ENCODE data around the gene SIGLEC8.
A peak's percentile ranks its signal among the peaks of the same experiment; 100 is the strongest.
"Not testable (repeated sequence)": the region's sequence is repeated elsewhere in the genome, so short reads cannot be mapped to it uniquely, and the experiment has no call there.

SIGLEC8 gene

GRCh38 chr19:51448411-51449016 is 9.7 kb downstream of the SIGLEC8 start:
- Histone ChIP-seq H3K4me1 (ENCODE audit: control insufficient read depth, insufficient read depth, low read length, poor library complexity, severe bottlenecking) (peaks cover 4% of the 10 kb centered on the region), H3K4me3 (ENCODE audit: insufficient read depth, low read depth, low read length, poor library complexity, severe bottlenecking) (no peak overlapping the region), H3K27me3 (replicated peaks; ENCODE audit: control insufficient read depth, insufficient read depth, low read length, poor library complexity, severe bottlenecking) (no peaks in the 10 kb centered on the region), H3K27ac (ENCODE audit: insufficient read depth, low read length, poor library complexity, severe bottlenecking) (no peak overlapping the region), H3K36me3 (ENCODE audit: control insufficient read depth, insufficient read depth, low read length) (no peaks in the 10 kb centered on the region), H3K9me3 (ENCODE audit: control insufficient read depth, low read length) (no peaks in the 10 kb centered on the region)
- no peak for DNase-seq

GRCh38 chr19:51448011-51448410 is 10.2 kb downstream of the SIGLEC8 start:
- Histone ChIP-seq H3K4me3 (ENCODE audit: insufficient read depth, low read depth, low read length, poor library complexity, severe bottlenecking) (no peak overlapping the region), H3K4me1 (ENCODE audit: control insufficient read depth, insufficient read depth, low read length, poor library complexity, severe bottlenecking) (peaks cover 4% of the 10 kb centered on the region), H3K27me3 (replicated peaks; ENCODE audit: control insufficient read depth, insufficient read depth, low read length, poor library complexity, severe bottlenecking) (no peaks in the 10 kb centered on the region), H3K27ac (ENCODE audit: insufficient read depth, low read length, poor library complexity, severe bottlenecking) (no peak overlapping the region), H3K9me3 (ENCODE audit: control insufficient read depth, low read length) (no peaks in the 10 kb centered on the region), H3K36me3 (ENCODE audit: control insufficient read depth, insufficient read depth, low read length) (no peaks in the 10 kb centered on the region)
- no peak for DNase-seq

GRCh38 chr19:51447510-51447909 is 10.7 kb downstream of the SIGLEC8 start:
- H3K4me3 ChIP-seq (ENCODE audit: insufficient read depth, low read depth, low read length, poor library complexity, severe bottlenecking); H3K36me3 ChIP-seq (ENCODE audit: control insufficient read depth, insufficient read depth, low read length); H3K27ac ChIP-seq (ENCODE audit: insufficient read depth, low read length, poor library complexity, severe bottlenecking); H3K4me1 ChIP-seq (ENCODE audit: control insufficient read depth, insufficient read depth, low read length, poor library complexity, severe bottlenecking); DNase-seq; H3K27me3 ChIP-seq (replicated peaks; ENCODE audit: control insufficient read depth, insufficient read depth, low read length, poor library complexity, severe bottlenecking); H3K9me3 ChIP-seq (ENCODE audit: control insufficient read depth, low read length): not testable (repeated sequence)

- Histone ChIP-seq H3K27ac (ENCODE audit: insufficient read depth, low read length, poor library complexity, severe bottlenecking) (peak overlapping the region; percentile 56), H3K4me3 (ENCODE audit: insufficient read depth, low read depth, low read length, poor library complexity, severe bottlenecking) (peak overlapping the region; percentile 35), H3K27me3 (replicated peaks; ENCODE audit: control insufficient read depth, insufficient read depth, low read length, poor library complexity, severe bottlenecking) (no peaks in the 10 kb centered on the region)
These were observed 16.6 kb downstream of the SIGLEC8 start for GRCh38 chr19:51441410-51442390.

GRCh38 chr19:51440846-51441409 is 17.3 kb downstream of the SIGLEC8 start:
- H3K27me3 ChIP-seq (replicated peaks; ENCODE audit: control insufficient read depth, insufficient read depth, low read length, poor library complexity, severe bottlenecking): no peaks in the 10 kb centered on the region
- H3K36me3 ChIP-seq (ENCODE audit: control insufficient read depth, insufficient read depth, low read length): no peaks in the 10 kb centered on the region
- peak overlapping the region; percentile 47 for H3K27ac ChIP-seq (ENCODE audit: insufficient read depth, low read length, poor library complexity, severe bottlenecking)
- peak overlapping the region; percentile 35 for H3K4me3 ChIP-seq (ENCODE audit: insufficient read depth, low read depth, low read length, poor library complexity, severe bottlenecking)
- H3K9me3 ChIP-seq (ENCODE audit: control insufficient read depth, low read length): no peaks in the 10 kb centered on the region
- peaks cover 20% of the 10 kb centered on the region for H3K4me1 ChIP-seq (ENCODE audit: control insufficient read depth, insufficient read depth, low read length, poor library complexity, severe bottlenecking)
- peak in 1 of 3 donors; percentile 31 for DNase-seq

More at GRCh38 chr19:51441410-51442390, 16.6 kb downstream of the SIGLEC8 start:
- Histone ChIP-seq H3K9me3 (ENCODE audit: control insufficient read depth, low read length) (no peaks in the 10 kb centered on the region), H3K4me1 (ENCODE audit: control insufficient read depth, insufficient read depth, low read length, poor library complexity, severe bottlenecking) (peaks cover 20% of the 10 kb centered on the region), H3K36me3 (ENCODE audit: control insufficient read depth, insufficient read depth, low read length) (no peaks in the 10 kb centered on the region)
- DNase-seq: peak; percentile 73 to 76 (median 74)

GRCh38 chr19:51440052-51440451 is 18.2 kb downstream of the SIGLEC8 start:
- H3K36me3 ChIP-seq (ENCODE audit: control insufficient read depth, insufficient read depth, low read length): no peaks in the 10 kb centered on the region
- H3K4me3 ChIP-seq (ENCODE audit: insufficient read depth, low read depth, low read length, poor library complexity, severe bottlenecking): no peak overlapping the region
- H3K4me1 ChIP-seq (ENCODE audit: control insufficient read depth, insufficient read depth, low read length, poor library complexity, severe bottlenecking): peaks cover 20% of the 10 kb centered on the region
- no peak for DNase-seq
- no peak overlapping the region for H3K27ac ChIP-seq (ENCODE audit: insufficient read depth, low read length, poor library complexity, severe bottlenecking)
- no peaks in the 10 kb centered on the region for H3K27me3 ChIP-seq (replicated peaks; ENCODE audit: control insufficient read depth, insufficient read depth, low read length, poor library complexity, severe bottlenecking)
- no peaks in the 10 kb centered on the region for H3K9me3 ChIP-seq (ENCODE audit: control insufficient read depth, low read length)

- Histone ChIP-seq H3K27ac (ENCODE audit: insufficient read depth, low read length, poor library complexity, severe bottlenecking) (no peak overlapping the region), H3K27me3 (replicated peaks; ENCODE audit: control insufficient read depth, insufficient read depth, low read length, poor library complexity, severe bottlenecking) (no peaks in the 10 kb centered on the region), H3K9me3 (ENCODE audit: control insufficient read depth, low read length) (no peaks in the 10 kb centered on the region), H3K4me3 (ENCODE audit: insufficient read depth, low read depth, low read length, poor library complexity, severe bottlenecking) (no peak overlapping the region), H3K36me3 (ENCODE audit: control insufficient read depth, insufficient read depth, low read length) (no peaks in the 10 kb centered on the region), H3K4me1 (ENCODE audit: control insufficient read depth, insufficient read depth, low read length, poor library complexity, severe bottlenecking) (peaks cover 20% of the 10 kb centered on the region)
- no peak for DNase-seq
These were observed 19.2 kb downstream of the SIGLEC8 start for GRCh38 chr19:51439021-51439465.

- no peak overlapping the region for H3K27ac ChIP-seq (ENCODE audit: insufficient read depth, low read length, poor library complexity, severe bottlenecking)
- no peaks in the 10 kb centered on the region for H3K36me3 ChIP-seq (ENCODE audit: control insufficient read depth, insufficient read depth, low read length)
- peaks cover 5% of the 10 kb centered on the region for H3K4me1 ChIP-seq (ENCODE audit: control insufficient read depth, insufficient read depth, low read length, poor library complexity, severe bottlenecking)
- no peak overlapping the region for H3K4me3 ChIP-seq (ENCODE audit: insufficient read depth, low read depth, low read length, poor library complexity, severe bottlenecking)
- no peaks in the 10 kb centered on the region for H3K27me3 ChIP-seq (replicated peaks; ENCODE audit: control insufficient read depth, insufficient read depth, low read length, poor library complexity, severe bottlenecking)
- DNase-seq: no peak
- no peaks in the 10 kb centered on the region for H3K9me3 ChIP-seq (ENCODE audit: control insufficient read depth, low read length)
These were observed 23.8 kb downstream of the SIGLEC8 start for GRCh38 chr19:51434456-51434855.

- Histone ChIP-seq H3K36me3 (ENCODE audit: control insufficient read depth, insufficient read depth, low read length) (no peaks in the 10 kb centered on the region), H3K27me3 (replicated peaks; ENCODE audit: control insufficient read depth, insufficient read depth, low read length, poor library complexity, severe bottlenecking) (no peaks in the 10 kb centered on the region), H3K9me3 (ENCODE audit: control insufficient read depth, low read length) (no peaks in the 10 kb centered on the region), H3K4me3 (ENCODE audit: insufficient read depth, low read depth, low read length, poor library complexity, severe bottlenecking) (no peak overlapping the region), H3K4me1 (ENCODE audit: control insufficient read depth, insufficient read depth, low read length, poor library complexity, severe bottlenecking) (no peaks in the 10 kb centered on the region), H3K27ac (ENCODE audit: insufficient read depth, low read length, poor library complexity, severe bottlenecking) (no peak overlapping the region)
- no peak for DNase-seq
These were observed 25.2 kb downstream of the SIGLEC8 start for GRCh38 chr19:51433043-51433442.

GRCh38 chr19:51431124-51431523 is 27.1 kb downstream of the SIGLEC8 start:
- Histone ChIP-seq H3K36me3 (ENCODE audit: control insufficient read depth, insufficient read depth, low read length) (no peaks in the 10 kb centered on the region), H3K27me3 (replicated peaks; ENCODE audit: control insufficient read depth, insufficient read depth, low read length, poor library complexity, severe bottlenecking) (no peaks in the 10 kb centered on the region), H3K4me3 (ENCODE audit: insufficient read depth, low read depth, low read length, poor library complexity, severe bottlenecking) (no peak overlapping the region), H3K27ac (ENCODE audit: insufficient read depth, low read length, poor library complexity, severe bottlenecking) (no peak overlapping the region), H3K9me3 (ENCODE audit: control insufficient read depth, low read length) (no peaks in the 10 kb centered on the region), H3K4me1 (ENCODE audit: control insufficient read depth, insufficient read depth, low read length, poor library complexity, severe bottlenecking) (no peaks in the 10 kb centered on the region)
- DNase-seq: no peak
